ENCODE measurements around the gene N4BP2L2. TPM values are rescaled to one million over a fixed set of nuclear protein-coding genes. Genes with fewer than 3 reads are reported as not detected.

Gene N4BP2L2
- total and polyA plus RNA-seq, 2 of the 8 experiments (the other 6 are each of a cell fraction or from before 2014, with no cell fraction given): 14.6 to 67.6 TPM

DNA sequence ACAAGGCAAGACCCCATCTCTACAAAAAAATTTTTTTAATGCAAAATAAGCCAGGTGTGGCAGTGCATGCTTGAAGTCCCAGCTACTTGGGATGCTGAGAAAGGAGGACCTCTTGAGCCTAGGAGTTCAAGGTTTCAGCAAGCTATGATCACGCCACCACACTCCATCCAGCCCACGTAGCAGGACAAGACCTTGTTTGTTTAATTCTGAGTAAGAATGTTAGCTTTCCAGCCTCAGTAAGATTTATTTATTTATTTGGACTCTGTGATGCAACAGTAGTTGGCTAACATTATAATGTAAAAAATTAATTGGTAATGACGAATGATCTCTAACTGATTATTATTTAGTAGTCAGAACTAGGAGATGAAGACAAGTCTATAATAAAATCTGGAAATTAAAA is 23.3 kb downstream of the N4BP2L2 start (continued):
- TF ChIP-seq CHD7 (IDR thresholded peaks at IDR 0.05; ENCODE audit: insufficient replicate concordance, low read length) (no peak), SP1 (IDR thresholded peaks at IDR 0.05; ENCODE audit: low read depth, low read length) (no peak), HDAC2 (IDR thresholded peaks at IDR 0.05; ENCODE audit: borderline replicate concordance in 1 of 2, low read depth in 2 of 2, low read length in 2 of 2) (no peak)
